ENCODE measurements around the gene GPBP1L1. TPM values are rescaled to one million over a fixed set of nuclear protein-coding genes. Genes with fewer than 3 reads are reported as not detected.

Gene GPBP1L1
- total and polyA plus RNA-seq, 2 of the 13 experiments (the other 11 are each of a cell fraction or from before 2014, with no cell fraction given) = 45.9 to 86.1 TPM

GRCh38 chr1:45658171-45658570 is 28.2 kb downstream of the GPBP1L1 start (continued):
- TF ChIP-seq ESRRA (CRISPR knock-in tag; IDR thresholded peaks at IDR 0.05; ENCODE audit: low read depth) (peak; percentile 87), TEAD3 (CRISPR knock-in tag; optimal IDR thresholded peaks at IDR 0.05; ENCODE audit: borderline replicate concordance) (peak; percentile 47), HNF4G (IDR thresholded peaks at IDR 0.05; ENCODE audit: borderline replicate concordance, low read depth, low read length) (peak; percentile 78), HNF4G (CRISPR knock-in tag; IDR thresholded peaks at IDR 0.05; ENCODE audit: borderline replicate concordance, low read depth) (no peak), SMYD3 (CRISPR knock-in tag; IDR thresholded peaks at IDR 0.05) (no peak), ZNF264 (CRISPR knock-in tag; IDR thresholded peaks at IDR 0.05) (peak; percentile 62; the same call in 1 of the 2 replicates), ZNF263 (CRISPR knock-in tag; IDR thresholded peaks at IDR 0.05) (no peak), KDM6A (CRISPR knock-in tag; IDR thresholded peaks at IDR 0.05; ENCODE audit: low read depth) (peak; percentile 84), TERF1 (CRISPR knock-in tag; IDR thresholded peaks at IDR 0.05) (no peak), ARID4A (CRISPR knock-in tag; IDR thresholded peaks at IDR 0.05; ENCODE audit: borderline replicate concordance) (peak; percentile 24; the same call in 1 of the 2 replicates), ZNF280D (CRISPR knock-in tag; IDR thresholded peaks at IDR 0.05) (no peak), ZNF720 (CRISPR knock-in tag; IDR thresholded peaks at IDR 0.05) (no peak), ZNF331 (CRISPR knock-in tag; IDR thresholded peaks at IDR 0.05) (peak; percentile 59; the same call in 1 of the 2 replicates), ZNF317 (CRISPR knock-in tag; IDR thresholded peaks at IDR 0.05) (no peak), NFIC (IDR thresholded peaks at IDR 0.05; ENCODE audit: low read length) (peak; percentile 56; the same call in 1 of the 2 replicates), ZNF224 (CRISPR knock-in tag; IDR thresholded peaks at IDR 0.05) (no peak), ATF1 (CRISPR knock-in tag; IDR thresholded peaks at IDR 0.05) (peak; percentile 55; the same call in 1 of the 2 replicates), MAFF (IDR thresholded peaks at IDR 0.05; ENCODE audit: low read depth, low read length) (no peak), PRMT3 (CRISPR knock-in tag; IDR thresholded peaks at IDR 0.05; ENCODE audit: borderline replicate concordance, low read depth) (no peak)
